Suprapubic skin (tissue), 4 donors: ENCODE measurements around the gene RBMS3. TPM values are rescaled to one million over a fixed set of nuclear protein-coding genes. Genes with fewer than 3 reads are reported as not detected.

ENCODE experiments used
- DNase-seq, 2 donors: peaks; one replicate each; pipeline ENCODE4 v3.0.0-alpha.2; 2019; ENCODE audit warnings: low spot score in 2 of 2
- H3K27ac ChIP-seq: fragments of 200-600 bp; sonication (generic); one replicate; pipeline ENCODE4 v1.5.1; 2019
- H3K27me3 ChIP-seq: fragments of 200-600 bp; sonication (generic); one replicate; pipeline ENCODE4 v1.5.1; 2019
- H3K36me3 ChIP-seq: fragments of 200-600 bp; sonication (generic); one replicate; pipeline ENCODE4 v1.5.1; 2019
- H3K4me1 ChIP-seq: fragments of 200-600 bp; sonication (generic); one replicate; pipeline ENCODE4 v1.5.1; 2019
- H3K4me3 ChIP-seq: fragments of 200-600 bp; sonication (generic); one replicate; pipeline ENCODE4 v1.5.1; 2019; ENCODE audit warnings: mild to moderate bottlenecking
- H3K9me3 ChIP-seq: fragments of 200-600 bp; sonication (generic); one replicate; pipeline ENCODE4 v1.5.1; 2019
- CTCF ChIP-seq, 2 donors: fragments of 200-600 bp in 1 of 2; fragments of 450-650 bp in 1 of 2; sonication (generic) in 1 of 2; IDR thresholded peaks; one replicate each; pipeline ENCODE4 v1.5.1; 2016 to 2019; ENCODE audit warnings: antibody characterized with exemption in 2 of 2, mild to moderate bottlenecking in 1 of 2, moderate library complexity in 1 of 2
- EP300 ChIP-seq: sonication (generic); formaldehyde crosslinking; IDR thresholded peaks from one replicate; pipeline ENCODE4 v1.6.1; 2017; ENCODE audit warnings: antibody characterized with exemption
- POLR2A ChIP-seq, 2 donors: fragments of 450-650 bp; IDR thresholded peaks; one replicate each; pipeline ENCODE4 v1.6.1; 2017; ENCODE audit warnings: antibody characterized with exemption in 2 of 2, mild to moderate bottlenecking in 2 of 2, moderate library complexity in 2 of 2
- POLR2AphosphoS5 ChIP-seq, 3 donors: sonication (generic); formaldehyde crosslinking; IDR thresholded peaks; one replicate each; pipeline ENCODE4 v1.6.1; 2017; ENCODE audit warnings: antibody characterized with exemption in 3 of 3
- WGBS: methylation state at CpG from one replicate; pipeline ENCODE4 v1.1.5; 2018; 5-methylcytosine and 5-hydroxymethylcytosine counted together
- total RNA-seq, 4 donors: library from RNA; depleted of rRNA; stranded (reverse); fragments of >200 nt; gene quantifications; one replicate each; pipeline ENCODE4 v1.1.0, GENCODE V29; 2016

RBMS3 gene
- total RNA-seq, 4 donors from 2014 or later: 7.7 to 23.4 (median 11.9) TPM

- Histone ChIP-seq H3K9me3 (no peaks in the 10 kb centered on the region), H3K27ac (no peak overlapping the region), H3K36me3 (no peaks in the 10 kb centered on the region), H3K4me3 (no peak overlapping the region), H3K4me1 (no peaks in the 10 kb centered on the region), H3K27me3 (no peaks in the 10 kb centered on the region)
- no peak for DNase-seq
- no peak for TF ChIP-seq POLR2A (IDR thresholded peaks at IDR 0.05)
- no peak for TF ChIP-seq EP300
- no peak for TF ChIP-seq POLR2AphosphoS5 (IDR thresholded peaks at IDR 0.05)
- TF ChIP-seq CTCF (IDR thresholded peaks at IDR 0.05): no peak
- WGBS: 87% methylated on average over 6 of the region's 6 CpGs
Observed at GRCh38 chr3:29649815-29650547, 369.1 kb downstream of the RBMS3 start.

- no peaks in the 10 kb centered on the region for H3K27me3 ChIP-seq
- no peak overlapping the region for H3K27ac ChIP-seq
- no peaks in the 10 kb centered on the region for H3K36me3 ChIP-seq
- 92% methylated on average over 4 of the region's 4 CpGs for WGBS
- H3K4me3 ChIP-seq: no peak overlapping the region
- no peaks in the 10 kb centered on the region for H3K4me1 ChIP-seq
- DNase-seq: no peak
- no peaks in the 10 kb centered on the region for H3K9me3 ChIP-seq
- TF ChIP-seq EP300 (no peak), POLR2A (IDR thresholded peaks at IDR 0.05) (no peak), CTCF (IDR thresholded peaks at IDR 0.05) (no peak), POLR2AphosphoS5 (IDR thresholded peaks at IDR 0.05) (no peak)
Observed at GRCh38 chr3:29653680-29654079, 372.8 kb downstream of the RBMS3 start.

GRCh38 chr3:29655015-29655747, 374.3 kb downstream of the RBMS3 start:
- H3K36me3 ChIP-seq: no peaks in the 10 kb centered on the region
- no peaks in the 10 kb centered on the region for H3K27me3 ChIP-seq
- no peaks in the 10 kb centered on the region for H3K4me1 ChIP-seq
- TF ChIP-seq POLR2AphosphoS5 (IDR thresholded peaks at IDR 0.05) (no peak), POLR2A (IDR thresholded peaks at IDR 0.05) (no peak), EP300 (no peak), CTCF (IDR thresholded peaks at IDR 0.05) (no peak)
- H3K4me3 ChIP-seq: no peak overlapping the region
- no peak overlapping the region for H3K27ac ChIP-seq
- H3K9me3 ChIP-seq: no peaks in the 10 kb centered on the region
- DNase-seq: no peak
- WGBS: 78% methylated on average over 6 of the region's 6 CpGs

GRCh38 chr3:29665688-29666087, 384.8 kb downstream of the RBMS3 start:
- Histone ChIP-seq H3K4me3 (no peak overlapping the region), H3K27ac (no peak overlapping the region), H3K36me3 (no peaks in the 10 kb centered on the region), H3K4me1 (no peaks in the 10 kb centered on the region), H3K9me3 (no peaks in the 10 kb centered on the region), H3K27me3 (no peaks in the 10 kb centered on the region)
- WGBS: 88% methylated on average over 3 of the region's 3 CpGs
- DNase-seq: no peak
- TF ChIP-seq EP300: no peak
- no peak for TF ChIP-seq POLR2A (IDR thresholded peaks at IDR 0.05)
- TF ChIP-seq CTCF (IDR thresholded peaks at IDR 0.05): no peak
- TF ChIP-seq POLR2AphosphoS5 (IDR thresholded peaks at IDR 0.05): no peak

GRCh38 chr3:29668233-29668632, 387.4 kb downstream of the RBMS3 start:
- no peaks in the 10 kb centered on the region for H3K9me3 ChIP-seq
- no peak for TF ChIP-seq POLR2A (IDR thresholded peaks at IDR 0.05)
- no peak for TF ChIP-seq EP300
- TF ChIP-seq POLR2AphosphoS5 (IDR thresholded peaks at IDR 0.05): no peak
- no peak for TF ChIP-seq CTCF (IDR thresholded peaks at IDR 0.05)
- no peak for DNase-seq
- no peak overlapping the region for H3K4me3 ChIP-seq
- 68% methylated on average over 2 of the region's 2 CpGs for WGBS
- no peaks in the 10 kb centered on the region for H3K27me3 ChIP-seq
- H3K36me3 ChIP-seq: no peaks in the 10 kb centered on the region
- H3K4me1 ChIP-seq: no peaks in the 10 kb centered on the region
- H3K27ac ChIP-seq: no peak overlapping the region
